ENCODE data around the gene RABGAP1L.
"Not testable (repeated sequence)": the region's sequence is repeated elsewhere in the genome, so short reads cannot be mapped to it uniquely, and the experiment has no call there.

RABGAP1L gene

DNA sequence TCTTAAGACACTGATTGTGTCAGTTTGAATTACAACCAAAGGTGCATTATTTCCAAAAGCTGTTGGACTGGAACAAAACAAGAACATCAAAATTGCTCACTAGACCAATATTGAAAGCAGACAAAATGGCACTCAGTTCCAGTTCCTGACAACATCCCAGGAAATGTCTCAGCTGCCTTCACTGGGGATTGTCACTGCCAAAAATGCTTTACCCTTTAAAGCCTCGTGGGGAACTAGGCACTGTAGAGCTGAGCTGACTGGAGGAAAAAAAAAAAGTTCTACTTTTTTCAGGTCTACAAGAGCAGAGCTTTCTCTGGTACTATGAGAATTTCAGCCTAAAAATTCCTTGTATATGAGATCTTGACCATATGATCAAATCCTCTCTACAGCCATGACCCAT lies 310.4 kb downstream of the RABGAP1L start:
- no peak for DNase-seq

GRCh38 chr1:174479281-174479680 lies 320.0 kb downstream of the RABGAP1L start:
- no peak for DNase-seq

- no peak for DNase-seq
Measured at GRCh38 chr1:174480324-174480723, 321.0 kb downstream of the RABGAP1L start.

DNA sequence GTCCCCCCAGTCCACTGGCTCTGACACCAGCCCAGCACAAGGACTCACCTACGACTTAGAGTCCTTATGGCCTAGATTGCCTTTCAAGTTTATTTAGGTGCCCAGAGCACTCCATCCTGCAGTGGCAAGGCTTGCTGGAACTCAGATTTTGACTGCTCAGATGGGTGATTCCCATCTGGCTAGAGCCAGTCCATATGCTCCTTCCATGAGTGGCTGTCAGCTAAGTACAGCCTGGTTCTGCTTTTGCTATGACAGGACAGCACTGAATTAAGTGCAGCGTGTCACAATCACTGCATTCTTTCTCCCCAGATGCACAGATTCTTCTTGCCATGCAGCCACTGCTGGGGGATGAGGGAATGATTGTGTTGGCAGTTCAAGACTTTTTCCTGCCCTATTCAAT lies 332.3 kb downstream of the RABGAP1L start:
- no peak for DNase-seq

GRCh38 chr1:174497478-174497877 lies 338.2 kb downstream of the RABGAP1L start:
- no peak for DNase-seq

- DNase-seq: not testable (repeated sequence)
Measured at GRCh38 chr1:174516755-174517154, 357.4 kb downstream of the RABGAP1L start.

DNA sequence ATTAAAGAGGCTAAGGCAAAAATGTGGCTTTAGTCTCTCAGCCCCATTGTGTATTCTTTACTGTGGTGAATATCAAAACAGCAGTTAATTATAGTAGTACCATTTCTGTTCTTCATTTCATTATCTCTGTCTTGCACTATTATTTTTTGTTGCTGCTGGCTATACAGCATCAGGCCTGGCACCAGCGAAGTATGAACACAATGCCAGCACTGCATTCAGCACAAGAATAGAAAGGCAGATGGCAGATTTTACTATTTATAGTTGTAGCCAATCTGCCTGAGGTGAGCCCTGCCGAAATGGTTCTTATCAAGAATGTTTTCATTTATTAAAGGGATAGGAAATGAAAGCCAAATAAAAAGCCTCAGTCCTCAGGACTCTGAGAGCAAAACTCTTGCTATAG lies 360.5 kb downstream of the RABGAP1L start:
- peak; percentile 24 for DNase-seq

- no peak for DNase-seq
Measured at GRCh38 chr1:174531751-174532150, 372.4 kb downstream of the RABGAP1L start.

DNA sequence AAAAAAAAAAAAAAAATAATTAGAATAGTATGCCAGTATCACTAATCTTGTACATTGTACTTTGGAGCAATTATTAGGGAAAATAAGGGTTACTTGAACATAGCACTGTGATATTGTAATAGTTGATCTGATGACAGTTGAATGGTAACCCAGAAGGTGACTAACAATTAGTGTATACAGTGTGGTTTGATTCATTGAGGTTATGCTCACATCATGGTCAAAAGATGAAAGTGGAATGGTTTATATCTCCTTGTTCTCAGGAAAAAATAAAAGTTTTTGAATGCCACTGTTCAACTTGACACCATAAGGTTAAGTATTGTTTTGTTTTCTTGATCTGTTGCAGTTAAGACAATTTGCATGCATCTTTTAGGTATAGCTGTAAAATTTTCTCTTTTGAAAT lies 375.5 kb downstream of the RABGAP1L start:
- no peak for DNase-seq

DNA sequence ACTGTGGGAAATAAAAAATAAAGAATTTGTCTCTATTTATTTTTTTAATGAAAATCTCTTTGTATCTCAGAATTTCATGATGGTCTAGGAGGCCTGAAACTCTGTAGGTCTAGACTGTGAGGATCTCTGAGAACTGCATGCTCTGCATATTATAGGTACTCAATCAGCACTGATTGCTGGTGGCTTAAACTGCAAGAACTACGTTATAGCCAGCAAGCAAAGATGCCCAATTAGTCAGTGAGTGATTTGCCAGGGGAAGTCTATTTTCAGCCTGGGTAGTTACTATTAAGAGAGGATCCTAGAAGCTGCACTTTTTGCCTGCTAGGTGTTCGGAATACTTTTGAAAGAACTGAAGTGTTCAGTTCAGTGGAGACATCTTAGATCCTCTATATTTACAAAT lies 375.9 kb downstream of the RABGAP1L start:
- DNase-seq: no peak

DNA sequence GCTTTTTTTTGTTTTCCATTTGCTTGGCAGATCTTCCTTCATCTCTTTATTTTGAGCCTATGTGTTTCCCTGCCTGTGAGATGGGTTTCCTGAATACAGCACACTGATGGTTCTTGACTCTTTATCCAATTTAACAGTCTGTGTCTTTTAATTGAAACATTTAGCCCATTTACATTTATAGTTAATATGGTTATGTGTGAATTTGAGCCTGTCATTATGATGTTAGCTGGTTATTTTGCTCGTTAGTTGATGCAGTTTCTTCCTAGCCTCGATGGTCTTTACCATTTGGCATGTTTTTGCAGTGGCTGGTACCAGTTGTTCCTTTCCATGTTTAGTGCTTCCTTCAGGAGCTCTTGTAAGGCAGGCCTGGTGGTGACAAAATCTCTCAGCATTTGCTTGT lies 384.1 kb downstream of the RABGAP1L start:
- not testable (repeated sequence) for DNase-seq

DNA sequence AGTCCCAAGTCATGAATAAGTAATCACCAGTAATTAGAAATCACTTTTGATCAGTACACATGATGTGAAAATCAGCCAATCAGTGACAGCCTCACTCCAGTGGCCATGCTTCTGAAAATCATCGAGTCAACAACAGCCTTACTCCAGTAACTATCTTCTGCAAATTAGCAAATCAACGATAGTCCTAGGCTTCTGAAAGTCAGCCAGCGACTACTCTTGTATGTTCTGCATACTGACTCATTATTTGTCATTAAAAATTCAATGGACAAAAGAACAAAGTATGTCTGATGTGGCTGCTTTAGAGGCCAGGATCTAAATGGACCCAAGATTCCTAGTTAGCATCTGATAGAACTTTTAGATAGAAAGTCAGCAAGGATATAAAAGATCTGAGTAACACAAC lies 391.0 kb downstream of the RABGAP1L start:
- DNase-seq: no peak

DNA sequence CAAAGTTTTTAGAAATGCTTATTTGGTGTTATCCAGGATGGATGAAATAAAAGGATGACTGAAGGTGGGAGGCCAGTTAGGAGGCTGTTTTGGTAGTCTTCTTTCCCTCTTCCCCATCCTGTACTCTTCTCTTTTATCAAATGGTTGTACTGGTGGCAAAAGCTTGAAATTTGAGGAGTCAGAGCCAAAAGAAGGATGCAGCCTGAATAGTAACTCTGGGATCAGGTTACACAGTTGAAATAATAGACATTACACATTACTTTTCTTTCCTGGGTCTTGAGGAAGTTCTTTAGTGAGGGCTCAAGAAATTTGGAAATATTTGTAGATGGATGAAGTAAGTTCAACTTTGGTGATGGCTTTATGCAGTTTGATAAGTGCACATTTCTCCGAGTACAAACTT lies 397.1 kb downstream of the RABGAP1L start:
- no peak for DNase-seq

GRCh38 chr1:174568551-174568950 lies 409.2 kb downstream of the RABGAP1L start:
- DNase-seq: no peak

DNA sequence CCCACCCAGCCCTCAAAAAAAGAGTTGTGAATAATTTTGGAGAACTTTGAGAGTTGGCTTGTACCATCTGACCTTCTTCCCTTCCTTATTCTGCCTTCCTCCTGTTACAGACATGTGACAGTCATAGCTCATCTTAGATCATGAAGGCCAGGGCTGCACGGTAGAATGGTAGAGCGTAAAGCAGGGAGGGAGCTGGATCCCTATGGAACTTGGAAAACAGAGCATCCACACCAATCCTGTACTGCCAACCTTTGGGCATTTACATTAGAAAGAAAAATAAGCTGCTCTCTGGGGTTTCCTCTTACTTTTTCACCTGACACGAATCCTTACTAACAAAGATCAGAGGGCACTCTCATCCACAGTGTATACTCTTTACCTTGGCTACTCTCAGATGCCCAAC lies 409.9 kb downstream of the RABGAP1L start:
- no peak for DNase-seq

DNA sequence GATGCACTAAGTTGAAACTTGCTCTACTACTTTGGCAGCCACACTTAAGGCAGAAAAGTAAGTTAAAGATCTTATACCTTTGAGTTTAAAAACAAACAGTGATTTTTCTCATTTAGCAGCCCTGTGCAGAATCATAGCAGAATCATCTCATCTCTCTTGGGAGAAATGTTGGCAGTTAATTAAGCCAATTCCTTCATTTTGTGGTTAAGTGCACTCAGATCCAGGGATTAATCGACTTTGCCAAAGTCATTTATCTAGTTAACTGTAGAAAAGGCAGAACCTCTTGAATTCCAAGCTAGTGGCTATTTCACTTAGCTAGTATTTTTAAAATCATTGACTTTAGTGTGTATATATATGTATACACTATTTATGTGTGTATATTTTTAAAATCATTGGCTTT lies 413.5 kb downstream of the RABGAP1L start:
- no peak for DNase-seq

GRCh38 chr1:174576120-174576519 lies 416.8 kb downstream of the RABGAP1L start:
- not testable (repeated sequence) for DNase-seq

DNA sequence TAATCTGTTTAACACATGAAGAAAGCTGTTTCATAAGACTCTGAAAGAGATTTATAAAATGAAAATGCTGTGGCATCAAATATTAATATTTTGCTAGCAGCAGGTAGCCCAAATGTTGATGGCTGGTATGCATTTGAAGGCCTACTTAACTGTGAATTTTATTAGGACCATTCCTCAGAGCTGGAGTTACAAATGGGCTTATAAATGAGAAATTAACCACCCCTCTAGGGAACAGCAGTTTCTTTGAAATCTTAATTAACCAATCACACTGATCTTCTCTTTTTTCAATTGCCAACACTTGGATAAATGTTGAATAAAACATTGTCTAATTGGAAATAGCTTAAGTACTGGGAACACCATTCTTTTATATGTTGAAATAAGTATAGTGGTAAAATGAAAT lies 418.4 kb downstream of the RABGAP1L start:
- DNase-seq: no peak

DNA sequence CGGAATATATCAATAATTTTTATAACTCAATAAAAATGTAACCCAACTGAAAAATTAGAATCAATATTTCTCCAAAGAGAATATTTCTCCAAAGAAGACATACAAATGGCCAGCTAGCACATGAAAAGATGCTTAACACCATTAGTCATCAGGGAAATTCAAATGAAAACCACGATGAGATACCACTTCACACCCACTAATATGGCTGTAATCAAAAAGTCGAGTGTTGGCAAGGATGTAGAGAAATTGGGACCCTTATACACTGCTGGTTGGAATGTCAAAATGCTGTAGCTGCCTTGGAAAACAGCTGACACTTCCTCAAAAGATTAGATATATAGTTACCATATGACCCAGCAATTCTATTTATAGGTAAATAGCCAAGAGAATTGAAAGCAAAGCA lies 421.5 kb downstream of the RABGAP1L start:
- DNase-seq: no peak

GRCh38 chr1:174583316-174583715 lies 424.0 kb downstream of the RABGAP1L start:
- no peak for DNase-seq

DNA sequence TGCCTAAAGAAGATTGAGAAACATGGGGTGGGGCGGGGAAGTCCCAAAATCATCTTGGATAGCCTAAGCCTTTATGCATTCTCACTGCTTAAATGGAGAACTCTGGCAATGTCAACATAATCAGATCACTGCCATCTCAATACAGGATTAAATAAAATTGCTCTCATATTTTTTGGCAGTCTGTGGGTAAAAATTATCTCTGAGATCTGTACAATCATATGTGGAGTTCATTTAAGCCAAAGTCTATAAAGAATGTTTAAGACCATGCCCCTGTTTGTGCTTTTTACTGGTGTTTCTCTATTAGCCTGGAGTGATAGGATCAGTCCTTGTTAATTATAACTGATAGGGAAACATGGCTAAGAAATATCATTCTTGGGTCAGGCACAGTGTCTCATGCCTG lies 424.8 kb downstream of the RABGAP1L start:
- DNase-seq: no peak

DNA sequence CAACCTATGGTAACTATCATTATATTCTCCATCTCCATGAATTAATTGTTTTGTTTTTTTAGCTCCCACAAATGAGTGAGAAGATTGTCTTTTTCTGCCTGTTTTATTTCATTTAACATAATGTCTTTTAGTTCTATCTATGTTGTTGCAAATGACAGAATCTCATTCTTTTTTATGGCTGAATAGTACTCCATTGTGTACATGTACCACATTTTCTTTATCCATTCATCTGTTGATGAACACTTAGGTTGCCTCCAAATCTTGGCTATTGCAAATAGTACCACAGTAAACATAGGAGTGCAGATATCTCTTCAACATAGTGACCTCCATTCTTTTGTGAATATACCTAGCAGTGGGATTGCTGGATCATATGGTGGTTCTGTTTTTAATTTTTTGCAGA lies 429.3 kb downstream of the RABGAP1L start:
- DNase-seq: not testable (repeated sequence)

DNA sequence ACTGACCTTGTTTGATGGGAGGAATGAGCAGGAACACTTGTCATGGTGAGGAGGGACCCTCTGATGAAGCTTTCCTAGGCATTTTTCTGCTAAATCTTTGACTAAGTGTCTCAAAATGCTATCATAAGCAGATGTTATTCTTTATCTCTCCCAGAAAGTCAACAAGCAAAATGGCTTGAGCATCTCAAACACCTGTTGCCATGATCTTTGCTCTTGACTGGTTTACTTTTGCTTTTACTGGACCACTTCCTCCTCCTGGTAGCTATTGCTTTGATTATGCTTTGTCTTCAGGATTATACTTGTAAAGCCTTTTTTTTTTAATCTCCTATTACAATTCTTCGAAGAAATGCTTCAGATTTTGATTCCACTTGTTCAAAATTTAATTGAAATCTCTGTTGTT lies 445.9 kb downstream of the RABGAP1L start:
- no peak for DNase-seq

- no peak for DNase-seq
Measured at GRCh38 chr1:174606471-174606870, 447.2 kb downstream of the RABGAP1L start.

GRCh38 chr1:174617905-174618304 lies 458.6 kb downstream of the RABGAP1L start:
- not testable (repeated sequence) for DNase-seq

All from NCI-H345 (cell line).